Measurements from ENCODE around the gene OLR1.

OLR1 gene

DNA sequence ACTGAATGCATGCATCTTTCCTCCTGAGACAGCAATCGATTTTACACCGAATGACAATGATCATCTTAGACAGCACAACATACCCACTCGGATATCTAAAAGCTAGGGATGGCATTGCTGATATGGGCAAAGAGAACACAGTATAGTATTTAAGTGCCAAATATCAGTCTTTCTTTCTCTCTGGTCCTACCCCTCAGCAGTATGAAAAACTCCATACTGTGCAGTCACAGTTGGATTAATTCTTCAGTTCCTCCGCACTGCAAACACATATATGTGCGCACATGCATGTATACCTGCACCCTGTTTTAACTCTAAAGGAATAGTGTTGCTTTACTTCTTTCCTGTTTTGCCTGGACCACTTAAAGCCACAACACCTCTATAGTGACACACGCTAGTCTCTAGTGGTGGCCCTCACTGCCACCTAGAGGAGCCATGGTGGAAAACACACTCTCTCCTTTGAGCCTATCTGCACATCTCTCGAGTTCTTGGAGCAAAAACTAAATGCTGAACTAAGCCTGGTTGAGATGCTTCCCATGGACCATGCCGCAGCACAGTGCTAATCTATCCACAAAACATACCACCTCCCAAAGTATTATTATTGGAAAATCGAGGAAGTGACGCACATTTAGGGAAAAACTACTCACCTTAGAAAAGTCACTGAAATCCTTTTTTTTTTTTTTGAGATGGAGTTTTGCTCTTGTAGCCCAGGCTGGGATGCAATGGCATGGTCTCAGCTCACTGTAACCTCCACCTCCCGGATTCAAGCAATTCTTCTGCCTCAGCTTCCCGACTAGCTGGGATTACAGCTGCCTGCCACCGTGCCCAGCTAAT is 18.8 kb upstream of the OLR1 start:
- DNase-seq = peak; percentile 82 to 87 (median 83)

DNA sequence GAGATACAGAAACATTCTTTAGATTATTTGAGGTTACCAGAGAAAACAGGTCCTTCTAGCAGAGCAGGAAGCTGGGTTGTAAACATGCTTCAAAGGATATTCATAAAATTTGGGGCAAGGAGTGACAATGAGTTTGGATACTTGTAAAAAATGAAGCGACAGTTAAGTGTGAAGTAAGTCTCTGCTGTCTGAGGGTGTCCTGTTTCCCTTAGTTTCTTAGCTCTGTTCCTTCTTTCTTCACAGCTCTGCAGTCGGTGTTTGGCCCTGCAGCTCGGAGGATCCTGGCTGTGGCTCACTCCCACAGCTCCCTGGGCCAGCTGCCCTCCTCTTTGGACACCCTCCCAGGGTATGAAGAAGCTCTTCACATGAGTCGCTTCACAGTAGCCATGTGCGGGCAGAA is 17.7 kb upstream of the OLR1 start:
- peak in 3 of 4 experiments; percentile 51 to 60 (median 52) for DNase-seq

DNA sequence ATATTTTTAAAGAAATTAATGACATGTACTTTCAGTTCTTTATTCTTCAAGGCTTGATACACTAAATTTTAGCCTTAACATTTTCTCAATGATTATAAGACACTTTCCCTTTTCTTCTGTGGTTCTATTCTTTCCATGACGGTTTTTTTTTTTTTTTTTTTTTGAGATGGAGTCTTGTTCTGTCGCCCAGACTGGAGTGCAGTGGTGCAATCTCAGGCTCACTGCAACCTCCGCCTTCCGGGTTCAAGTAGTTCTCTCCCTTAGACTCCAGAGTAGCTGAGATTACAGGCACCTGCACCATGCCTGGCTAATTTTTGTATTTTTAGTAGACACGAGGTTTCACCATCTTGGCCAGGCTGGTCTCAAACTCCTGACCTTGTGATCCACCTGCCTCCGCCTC is 15.0 kb upstream of the OLR1 start:
- DNase-seq = peak in 3 of 4 experiments; percentile 55 to 72 (median 68)

DNA sequence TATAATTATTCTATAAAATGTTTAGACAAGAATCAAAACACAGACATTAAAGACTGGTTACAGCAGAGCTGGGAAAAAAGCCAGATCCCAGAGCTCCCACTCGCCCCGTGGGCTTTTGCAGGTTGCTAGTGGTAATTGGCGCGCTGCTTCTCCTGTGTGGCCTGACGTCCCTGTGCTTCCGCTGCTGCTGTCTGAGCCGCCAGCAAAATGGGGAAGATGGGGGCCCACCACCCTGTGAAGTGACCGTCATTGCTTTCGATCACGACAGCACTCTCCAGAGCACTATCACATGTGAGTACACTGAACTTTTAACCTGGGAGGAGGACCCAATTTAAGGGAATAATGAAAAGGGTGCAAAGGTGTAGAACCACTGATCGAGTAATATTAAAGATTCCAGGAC is 14.4 kb upstream of the OLR1 start:
- peak; percentile 91 to 95 (median 94) for DNase-seq

DNA sequence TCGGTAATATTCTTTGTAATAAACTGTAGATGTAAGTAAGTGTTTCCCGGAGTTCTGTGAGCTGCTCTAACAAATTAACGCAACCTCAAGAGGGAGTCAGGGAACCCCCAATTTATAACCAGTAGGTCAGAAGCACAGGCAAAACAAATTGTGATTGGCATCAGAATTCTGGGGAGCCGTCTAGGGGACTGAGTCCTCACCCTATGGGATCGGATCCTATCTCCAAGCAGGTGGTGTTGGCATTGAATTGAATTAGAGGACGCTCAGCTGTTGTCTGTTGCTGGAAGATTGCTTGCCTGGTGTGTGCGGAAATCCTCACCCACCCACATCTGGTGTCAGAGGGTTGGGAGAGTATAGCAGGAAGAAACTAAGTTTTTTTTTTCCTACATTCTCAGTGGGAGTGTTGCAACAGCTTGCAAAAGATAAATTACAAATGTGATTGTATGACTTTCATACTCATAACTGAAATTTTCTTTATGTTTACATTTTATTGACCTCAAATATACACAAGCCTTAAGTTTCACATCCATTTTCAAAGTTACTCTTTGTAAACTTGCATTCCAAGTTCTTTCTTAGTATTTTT is 12.4 kb upstream of the OLR1 start:
- peak; percentile 72 to 92 (median 86) for DNase-seq

DNA sequence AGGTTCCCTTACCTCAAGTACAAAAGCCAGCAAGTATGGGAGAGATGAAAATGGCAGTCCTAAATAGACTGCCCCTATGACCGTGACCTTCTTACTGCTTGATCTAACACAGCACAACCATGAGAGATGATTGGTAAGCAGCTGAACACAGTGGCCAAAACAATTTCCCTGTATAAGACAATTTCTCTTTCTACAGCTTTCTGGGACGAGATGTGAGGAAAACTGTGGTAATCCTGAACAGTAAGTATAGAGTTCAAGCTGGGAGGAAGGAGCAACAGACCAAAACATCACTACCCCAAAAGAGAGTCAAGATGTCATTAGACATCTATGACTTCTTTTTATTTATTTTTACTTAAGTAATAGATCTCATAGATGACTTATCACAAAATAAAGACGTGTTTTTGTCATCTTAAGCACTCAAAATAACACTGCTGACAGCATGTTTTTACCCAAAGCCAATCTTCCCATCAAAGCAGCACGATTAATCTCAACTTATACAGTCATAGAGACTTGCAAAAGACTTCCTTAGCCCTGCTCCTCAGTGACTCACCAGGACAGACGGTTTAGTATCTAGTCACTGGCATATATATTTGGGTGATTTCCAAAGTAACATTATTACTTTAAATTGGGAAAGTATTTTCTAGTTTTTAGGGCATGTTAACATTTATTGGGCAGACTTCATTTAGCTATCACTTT is 10.6 kb upstream of the OLR1 start:
- peak; percentile 75 to 97 (median 84) for DNase-seq

DNA sequence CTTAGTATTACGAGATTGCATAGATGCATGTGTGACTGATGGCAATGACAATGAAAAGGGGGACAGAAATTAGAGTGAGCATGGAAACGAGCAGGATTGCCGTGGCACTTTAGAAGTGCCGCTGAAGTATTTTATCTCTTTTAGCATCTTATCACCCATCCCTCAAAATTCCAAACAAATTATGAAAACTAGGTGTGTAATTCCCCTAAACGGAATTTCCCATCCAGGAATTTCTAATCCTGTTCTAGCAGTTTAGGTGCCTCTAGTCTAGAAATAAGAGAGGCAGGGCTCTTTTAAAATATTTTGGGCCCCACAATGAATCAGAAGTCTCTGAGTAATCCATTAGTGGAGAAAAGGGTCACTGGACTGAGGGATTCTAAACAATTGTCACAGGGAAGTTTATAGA is 7.8 kb upstream of the OLR1 start:
- DNase-seq = no peak

DNA sequence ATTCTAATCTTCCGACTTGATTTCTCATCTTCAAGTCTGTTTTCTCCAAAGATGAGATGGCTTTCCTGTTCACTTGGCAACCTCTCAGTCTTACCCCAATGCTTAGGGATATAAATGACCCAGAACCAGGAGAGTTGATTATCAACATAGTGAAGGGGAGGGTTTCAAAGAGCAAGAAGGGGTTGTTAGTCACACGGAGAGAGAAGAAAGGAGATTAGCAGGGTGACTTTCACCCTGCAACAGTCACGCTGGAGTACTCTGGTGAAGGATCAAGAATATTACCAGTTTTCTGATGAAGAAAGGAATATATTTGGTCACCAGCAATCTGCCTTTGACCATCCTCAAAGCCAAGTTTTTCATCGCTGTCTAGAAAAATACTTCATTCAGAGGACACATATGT is 6.9 kb upstream of the OLR1 start, which contains the start of gene TMEM52B:
Gene TMEM52B (plus strand): TSS at position 212 of the 400 bp plus-strand sequence. CDS start 543 bp downstream, outside the sequence.
- no peak for DNase-seq

DNA sequence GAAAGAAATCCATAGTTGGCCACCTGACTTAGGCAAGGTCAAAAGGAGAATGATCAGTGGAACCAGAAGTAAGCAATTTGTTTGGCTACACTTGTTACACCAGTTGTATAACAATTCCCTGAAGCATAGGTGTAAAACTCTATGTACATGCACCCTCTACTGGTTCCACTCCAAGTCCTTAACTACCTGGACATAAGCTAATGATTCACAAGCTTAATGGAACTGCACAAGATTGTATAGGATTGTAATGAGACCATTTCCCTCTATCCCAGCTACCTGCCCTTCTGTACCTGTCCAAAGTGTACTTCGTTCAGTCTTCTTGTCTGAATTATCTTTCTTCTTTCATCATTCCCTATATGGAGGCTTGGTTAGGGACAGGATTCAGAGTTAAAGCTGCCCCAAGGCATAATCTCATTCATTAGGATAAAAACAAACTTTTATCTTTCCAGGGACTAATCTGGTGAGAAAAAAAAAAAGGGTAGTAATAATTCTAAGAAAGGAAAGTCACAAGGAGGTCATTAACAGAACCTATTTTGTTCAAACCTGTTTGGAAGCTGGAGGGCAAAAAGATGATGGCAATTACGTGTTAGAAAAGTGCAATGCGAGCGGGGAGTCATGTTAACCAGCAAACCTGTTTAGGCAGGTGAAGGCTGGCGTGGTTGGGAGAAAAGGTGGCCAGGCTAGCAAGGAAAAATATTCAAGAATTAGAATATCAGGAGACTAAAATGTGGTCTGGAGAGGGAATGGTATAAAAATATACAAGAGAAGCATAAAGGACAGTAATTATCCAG is 4.1 kb upstream of the OLR1 start:
- no peak for DNase-seq

DNA sequence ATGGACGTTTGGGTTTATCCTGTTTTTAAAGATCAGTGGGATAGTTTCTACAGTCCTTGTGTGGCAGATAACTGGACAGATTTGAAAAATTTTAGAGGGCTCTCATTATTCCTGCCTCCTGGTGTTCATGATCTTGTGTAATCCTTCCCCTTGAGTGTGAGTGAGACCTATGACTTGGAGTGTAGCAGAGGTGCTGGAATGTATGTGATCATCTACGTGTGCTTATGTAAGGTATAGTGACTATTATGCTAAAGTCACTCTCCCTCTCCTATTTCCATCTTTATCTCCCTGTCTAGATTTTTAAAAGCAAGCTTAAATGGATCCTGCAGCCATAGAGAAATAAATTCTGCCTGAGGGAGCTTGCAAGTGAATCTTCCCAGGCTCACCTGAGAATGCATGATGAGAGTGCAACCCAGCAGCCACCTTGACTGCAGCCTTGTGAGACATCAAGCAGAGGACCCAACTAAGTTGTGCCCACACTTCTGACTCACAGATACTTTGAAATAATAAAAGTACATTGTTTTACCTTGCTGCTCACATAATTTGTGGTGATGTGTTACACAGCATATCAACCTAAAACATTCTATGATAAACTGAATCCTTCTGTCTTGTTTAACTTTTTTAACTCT is 3.2 kb upstream of the OLR1 start:
- no peak for DNase-seq

DNA sequence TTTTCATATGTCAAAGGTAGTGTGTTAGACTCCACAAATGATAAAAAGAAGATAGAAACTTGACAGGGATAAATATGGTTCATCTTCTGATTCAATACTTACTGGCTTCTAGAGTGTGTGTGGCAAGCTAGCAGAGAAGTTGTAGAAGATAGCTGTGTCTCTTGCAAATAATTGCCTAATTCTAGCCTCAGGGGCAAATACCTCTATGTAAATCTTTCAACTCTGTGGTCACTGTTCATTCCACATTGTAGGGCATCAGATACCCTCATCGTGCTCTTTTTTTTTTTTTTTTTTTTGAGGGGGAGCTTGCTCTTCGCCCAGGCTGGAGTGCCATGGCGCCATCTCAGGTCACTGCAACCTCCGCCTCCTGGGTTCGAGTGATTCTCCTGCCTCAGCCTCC is 1.7 kb downstream of the OLR1 start:
- DNase-seq = no peak

DNA sequence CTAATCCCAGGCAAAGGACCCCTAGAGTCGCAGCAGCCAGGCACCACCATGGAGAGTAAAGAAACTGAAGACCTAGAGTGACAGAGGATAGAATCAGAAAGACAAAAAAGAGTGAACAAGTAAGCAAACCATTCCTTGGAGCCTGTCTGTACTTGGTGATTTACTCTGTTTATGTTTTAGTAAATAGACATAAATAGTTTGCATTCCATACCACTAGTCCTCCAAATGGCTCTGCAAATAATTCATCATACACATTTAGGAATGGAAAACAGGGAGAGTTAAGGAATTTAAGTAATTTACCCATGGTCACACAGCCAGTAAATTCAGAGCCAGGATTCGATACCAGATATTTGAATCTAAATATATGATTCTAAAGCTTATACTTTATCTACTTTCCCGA is 2.8 kb downstream of the OLR1 start:
- no peak for DNase-seq

DNA sequence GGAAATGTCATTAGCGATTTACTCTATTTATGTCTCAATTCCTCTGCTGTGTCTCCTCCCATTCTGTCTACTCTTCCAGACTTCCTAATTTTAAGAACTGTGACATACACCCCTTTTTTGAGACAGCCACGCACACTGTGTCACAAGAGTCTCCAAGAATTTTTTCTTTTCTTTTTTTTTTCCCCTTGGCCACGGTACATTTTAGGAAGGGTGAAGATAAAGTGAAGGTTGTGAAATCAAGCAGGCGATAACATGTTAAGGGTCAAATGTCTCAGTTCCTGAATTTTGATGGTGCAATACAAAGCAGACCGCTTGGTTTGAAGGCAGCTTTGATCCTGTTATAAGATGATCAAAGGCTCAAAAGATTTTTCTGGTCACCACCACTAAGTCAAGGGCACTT is 4.3 kb downstream of the OLR1 start:
- peak; percentile 78 to 96 (median 87) for DNase-seq

DNA sequence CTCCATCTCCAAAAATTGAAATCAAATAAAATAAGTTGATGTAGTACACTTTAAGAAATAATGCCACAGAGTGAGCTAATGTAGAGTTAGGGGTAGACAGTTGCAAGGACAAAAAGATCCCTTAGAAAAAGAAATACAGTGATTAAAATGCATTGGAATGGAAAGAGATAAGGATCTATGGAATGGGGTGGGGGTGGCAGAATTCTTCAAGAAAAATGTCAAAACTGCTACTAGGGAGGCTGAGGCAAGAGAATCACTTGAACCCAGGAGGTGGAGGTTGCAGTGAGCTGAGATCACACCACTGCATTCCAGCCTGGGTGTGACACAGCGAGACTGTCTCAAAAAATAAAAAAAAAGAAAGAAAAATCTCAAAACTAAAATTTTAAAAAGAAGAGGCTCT is 6.5 kb downstream of the OLR1 start:
- DNase-seq = no peak

DNA sequence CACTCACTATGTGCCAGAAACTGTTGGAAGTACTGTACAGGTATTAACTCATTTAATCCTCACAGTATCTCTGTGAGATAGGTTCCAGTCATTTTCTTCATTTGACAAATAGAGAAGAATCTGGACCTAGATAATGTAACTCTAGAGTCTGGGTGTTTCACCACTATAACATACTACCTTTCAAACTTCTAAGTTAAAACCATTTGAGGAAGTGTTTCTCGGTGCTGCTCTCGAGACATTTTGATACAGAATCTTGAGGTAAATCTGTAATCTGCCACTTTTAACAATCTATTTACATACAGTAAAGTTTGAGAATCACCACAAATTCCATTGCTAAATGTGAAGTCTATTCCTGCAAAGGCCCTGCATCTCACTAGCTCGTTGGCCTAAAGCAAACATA is 8.8 kb downstream of the OLR1 start:
- peak in 1 of 4 experiments; percentile 21 for DNase-seq

DNA sequence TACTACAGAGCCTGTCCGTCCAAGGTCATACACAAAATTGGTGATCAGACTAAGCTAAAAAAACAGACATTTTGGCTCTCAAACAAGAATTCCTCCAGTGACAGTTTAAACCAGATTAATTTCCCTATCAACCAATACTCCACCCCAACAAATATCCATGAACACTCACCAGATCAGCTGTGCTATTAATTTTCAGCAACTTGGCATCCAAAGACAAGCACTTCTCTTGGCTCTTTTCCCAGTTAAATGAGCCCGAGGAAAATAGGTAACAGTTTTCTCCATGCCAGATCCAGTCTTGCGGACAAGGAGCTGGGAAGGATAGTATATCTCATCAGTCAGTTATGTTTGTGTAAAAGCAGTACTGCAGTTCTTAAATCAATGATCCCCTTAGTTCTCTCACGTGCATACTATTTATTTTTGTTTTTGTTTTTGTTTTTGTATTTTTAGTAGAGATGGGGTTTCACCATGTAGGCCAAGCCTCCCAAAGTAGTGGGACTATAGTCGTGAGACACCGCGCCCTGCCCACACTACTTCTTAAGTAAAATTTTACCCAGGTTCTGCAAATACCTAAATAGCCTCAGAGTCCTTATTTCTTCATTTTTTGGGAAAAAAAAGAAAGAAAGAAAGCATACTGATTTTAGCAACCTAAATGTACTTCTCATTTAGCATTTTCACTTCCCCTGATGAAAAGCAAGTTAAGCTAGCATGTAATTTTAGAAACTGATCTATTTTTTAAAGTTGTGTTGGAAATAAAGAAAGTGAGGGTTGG is 11.1 kb downstream of the OLR1 start:
- DNase-seq = peak in 3 of 4 experiments; percentile 65 to 83 (median 79)

DNA sequence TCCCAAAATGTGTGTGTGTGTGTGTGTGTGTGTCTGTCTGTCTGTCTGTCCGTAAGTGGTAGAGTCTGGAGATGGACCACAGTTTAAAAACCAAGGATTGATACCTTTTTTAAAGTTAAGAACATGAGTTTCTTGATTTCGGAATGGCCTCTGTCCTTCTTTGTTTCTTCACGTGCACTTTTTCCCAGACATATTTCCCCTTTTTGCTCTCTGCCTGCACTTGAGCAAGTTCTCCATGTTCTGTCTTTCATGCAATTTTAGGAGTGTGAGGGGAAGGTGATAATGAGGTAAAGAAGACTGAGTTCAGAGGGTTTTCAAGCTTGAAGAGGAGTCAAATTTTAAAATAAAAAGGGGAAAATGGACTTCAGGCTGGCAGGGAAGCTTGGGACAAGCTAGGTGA is 12.7 kb downstream of the OLR1 start:
- DNase-seq = peak in 3 of 4 experiments; percentile 43 to 64 (median 58)

DNA sequence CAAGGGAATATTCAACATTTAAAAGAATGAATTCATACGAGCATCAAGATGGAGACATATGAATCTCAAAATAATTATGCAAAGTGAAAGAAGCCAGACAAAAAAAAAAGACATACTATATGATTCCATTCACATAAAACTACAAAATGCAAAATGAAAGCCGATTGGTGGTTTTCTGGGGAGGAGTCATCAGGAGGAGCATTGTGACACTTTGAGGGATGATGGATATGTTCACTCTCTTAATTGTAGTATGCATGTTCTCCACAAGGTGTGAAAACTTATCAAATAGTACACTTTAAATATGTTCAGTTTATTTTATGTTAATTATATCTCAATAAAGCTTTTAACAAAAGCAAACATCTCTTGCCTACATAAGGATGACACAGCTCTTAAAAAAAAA is 13.5 kb downstream of the OLR1 start:
- peak in 1 of 4 experiments; percentile 26 for DNase-seq

DNA sequence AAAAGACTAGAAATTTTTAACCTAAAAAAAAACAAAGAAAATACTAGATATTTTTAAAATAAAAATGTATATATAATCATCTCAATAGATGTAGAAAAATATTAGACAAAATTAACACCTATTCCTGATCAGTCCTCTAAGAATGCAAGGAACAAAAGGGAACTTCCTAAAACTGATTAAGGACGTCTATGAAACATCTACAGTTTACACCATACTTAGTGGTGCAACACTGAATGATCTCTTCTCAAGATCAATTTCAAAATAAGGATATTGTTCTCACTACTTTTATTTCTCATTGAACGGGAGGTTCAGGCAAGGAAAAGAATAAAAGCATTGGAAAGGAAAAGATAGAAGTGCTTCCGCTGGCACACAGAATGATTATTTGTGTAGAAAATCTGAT is 16.0 kb downstream of the OLR1 start:
- peak in 2 of 4 experiments; percentile 60 to 64 for DNase-seq

DNA sequence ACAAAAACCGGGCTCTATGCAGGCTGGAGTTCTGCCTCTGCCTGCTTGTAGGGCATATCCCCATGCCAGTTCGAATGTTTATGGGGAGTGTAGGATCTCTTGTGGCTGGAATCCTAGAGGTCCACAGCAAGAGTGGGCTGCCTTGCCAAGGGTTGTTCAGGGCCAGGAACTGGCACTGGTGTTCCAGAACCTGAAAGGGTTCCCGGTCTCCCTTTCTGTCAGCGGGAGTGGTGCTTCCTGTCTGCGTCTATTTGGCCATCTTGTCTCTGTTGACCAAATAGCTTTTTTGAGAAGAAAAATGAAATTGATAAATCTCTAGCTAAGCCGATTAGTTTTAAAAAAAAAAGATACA is 17.8 kb downstream of the OLR1 start:
- no peak for DNase-seq
